Keratinocyte (primary cell): Measurements from ENCODE around the gene ATP8A2.

Experiments
- EZH2 ChIP-seq: IDR thresholded peaks from one replicate; pipeline ENCODE4 v1.6.1; 2012; ENCODE audit warnings: inconsistent platforms, mild to moderate bottlenecking, low read length, moderate library complexity
- TF ChIP-seq, protein P1 (sequence below), 3 experiments: IDR thresholded peaks in 1 of 3; conservative IDR thresholded peaks in 1 of 3; optimal IDR thresholded peaks in 1 of 3; 2 replicates in 2 of 3; 3 replicates in 1 of 3; pipeline versions ENCODE3 to v1.5.1; 2011; ENCODE audit warnings: low read length in 3 of 3, mild to moderate bottlenecking in 3 of 3, moderate library complexity in 2 of 3, control low read depth in 1 of 3, inconsistent platforms in 1 of 3; ENCODE audit not compliant: insufficient read depth in 2 of 3; ENCODE audit errors: extremely low read depth in 1 of 3

DNA sequence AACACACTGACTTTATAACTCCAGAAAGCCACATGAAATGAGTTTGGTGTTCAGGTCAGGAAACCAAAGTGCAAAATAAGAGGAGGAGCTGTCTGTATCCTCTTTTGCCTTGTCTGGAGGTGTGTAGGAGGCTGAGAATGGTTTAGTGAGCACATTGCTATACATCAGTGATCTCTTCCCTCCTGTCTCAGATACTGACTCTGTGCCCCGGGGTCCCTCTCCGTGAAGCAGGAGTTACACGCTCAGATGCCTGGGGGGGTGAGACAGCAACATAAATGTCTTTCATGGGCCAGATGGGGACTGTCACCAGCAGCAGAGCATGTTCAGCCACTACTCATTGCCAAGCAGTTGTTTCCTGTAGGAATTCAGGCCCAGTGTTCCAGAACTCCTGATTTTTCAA, 285.4 kb downstream of the ATP8A2 start:
- TF ChIP-seq, protein P1, sequence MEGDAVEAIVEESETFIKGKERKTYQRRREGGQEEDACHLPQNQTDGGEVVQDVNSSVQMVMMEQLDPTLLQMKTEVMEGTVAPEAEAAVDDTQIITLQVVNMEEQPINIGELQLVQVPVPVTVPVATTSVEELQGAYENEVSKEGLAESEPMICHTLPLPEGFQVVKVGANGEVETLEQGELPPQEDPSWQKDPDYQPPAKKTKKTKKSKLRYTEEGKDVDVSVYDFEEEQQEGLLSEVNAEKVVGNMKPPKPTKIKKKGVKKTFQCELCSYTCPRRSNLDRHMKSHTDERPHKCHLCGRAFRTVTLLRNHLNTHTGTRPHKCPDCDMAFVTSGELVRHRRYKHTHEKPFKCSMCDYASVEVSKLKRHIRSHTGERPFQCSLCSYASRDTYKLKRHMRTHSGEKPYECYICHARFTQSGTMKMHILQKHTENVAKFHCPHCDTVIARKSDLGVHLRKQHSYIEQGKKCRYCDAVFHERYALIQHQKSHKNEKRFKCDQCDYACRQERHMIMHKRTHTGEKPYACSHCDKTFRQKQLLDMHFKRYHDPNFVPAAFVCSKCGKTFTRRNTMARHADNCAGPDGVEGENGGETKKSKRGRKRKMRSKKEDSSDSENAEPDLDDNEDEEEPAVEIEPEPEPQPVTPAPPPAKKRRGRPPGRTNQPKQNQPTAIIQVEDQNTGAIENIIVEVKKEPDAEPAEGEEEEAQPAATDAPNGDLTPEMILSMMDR (optimal IDR thresholded peaks at IDR 0.05 in 1 of 3, IDR thresholded peaks at IDR 0.05 in 1 of 3, conservative IDR thresholded peaks at IDR 0.05 in 1 of 3; ENCODE audit: extremely low read depth in 1 of 3, insufficient read depth in 2 of 3, low read length in 3 of 3), result no peak
- TF ChIP-seq EZH2, result no peak
